Calu3 (cell line): ENCODE measurements around the gene HNRNPF. TPM values are rescaled to one million over a fixed set of nuclear protein-coding genes. Genes with fewer than 3 reads are reported as not detected.

ENCODE experiments used
- BruUV-seq: library from RNA; stranded (reverse); fragments of 400-500 nt; replicated peaks from 2 replicates; lab custom pipeline; 2021; lab: Mats Ljungman, UMichigan
- CTCF ChIA-PET: fragments of 300-600 bp; sonication (Branson Sonifier 250); formaldehyde crosslinking; loops from one replicate; lab custom pipeline; 2022; ENCODE audit warnings: antibody characterized with exemption; lab: Charles Lee
- DNase-seq: peaks from one replicate; pipeline ENCODE4 v3.0.0; 2022
- H3K27ac Mint-ChIP-seq: one replicate; pipeline ENCODE4 v1.8.0; 2022; ENCODE audit warnings: mixed read lengths; ENCODE audit not compliant: unreplicated experiment
- H3K27me3 Mint-ChIP-seq: one replicate; pipeline ENCODE4 v1.8.0; 2022; ENCODE audit warnings: mixed read lengths; ENCODE audit not compliant: unreplicated experiment
- H3K36me3 Mint-ChIP-seq: one replicate; pipeline ENCODE4 v1.8.0; 2022; ENCODE audit warnings: mild to moderate bottlenecking, moderate library complexity, mixed read lengths; ENCODE audit not compliant: insufficient read depth, unreplicated experiment
- H3K4me1 Mint-ChIP-seq: one replicate; pipeline ENCODE4 v1.8.0; 2022; ENCODE audit warnings: mild to moderate bottlenecking, low read depth, mixed read lengths; ENCODE audit not compliant: unreplicated experiment
- H3K4me3 Mint-ChIP-seq: one replicate; pipeline ENCODE4 v1.8.0; 2022; ENCODE audit warnings: mild to moderate bottlenecking, low read depth, moderate library complexity, mixed read lengths; ENCODE audit not compliant: unreplicated experiment
- H3K9me3 Mint-ChIP-seq: one replicate; pipeline ENCODE4 v1.8.0; 2022; ENCODE audit warnings: low read depth, mixed read lengths; ENCODE audit not compliant: unreplicated experiment
- intact Hi-C: fragments of 100-400 bp; cut with micrococcal nuclease; formaldehyde crosslinking; loops from one replicate; pipeline ENCODE4 v1.10.0; 2022; ENCODE audit not compliant: unreplicated experiment
- total RNA-seq: library from RNA; stranded (reverse); gene quantifications from 2 replicates; pipeline ENCODE4 v1.2.3, GENCODE V29; 2022
- TF ChIP-seq, protein P1 (sequence below): fragments of 200-600 bp; IDR thresholded peaks from one replicate; pipeline ENCODE4 v1.8.0; 2022; ENCODE audit warnings: antibody characterized with exemption; ENCODE audit not compliant: unreplicated experiment

HNRNPF gene
- total RNA-seq, 1 experiment from 2014 or later = 256 TPM

DNA sequence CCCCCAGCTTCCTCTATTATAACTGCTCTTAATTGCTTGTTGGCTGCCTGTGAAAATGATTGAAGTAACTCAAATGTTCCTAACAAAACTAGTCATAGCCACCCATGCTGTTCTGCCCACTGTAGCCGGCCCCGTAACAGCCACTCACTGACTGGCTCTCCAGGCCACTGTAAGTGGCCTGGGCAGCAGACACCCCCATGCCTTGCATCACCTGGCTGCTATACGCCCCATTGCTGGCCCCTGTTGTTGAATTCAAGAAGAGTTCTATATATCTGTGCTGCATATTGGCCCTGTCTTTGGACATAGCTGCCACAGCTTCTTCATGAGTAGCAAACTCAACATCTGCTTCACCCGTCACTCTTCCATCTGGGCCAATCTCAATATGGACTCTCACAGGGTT, 22.4 kb downstream of the HNRNPF start:
- TF ChIP-seq, protein P1, sequence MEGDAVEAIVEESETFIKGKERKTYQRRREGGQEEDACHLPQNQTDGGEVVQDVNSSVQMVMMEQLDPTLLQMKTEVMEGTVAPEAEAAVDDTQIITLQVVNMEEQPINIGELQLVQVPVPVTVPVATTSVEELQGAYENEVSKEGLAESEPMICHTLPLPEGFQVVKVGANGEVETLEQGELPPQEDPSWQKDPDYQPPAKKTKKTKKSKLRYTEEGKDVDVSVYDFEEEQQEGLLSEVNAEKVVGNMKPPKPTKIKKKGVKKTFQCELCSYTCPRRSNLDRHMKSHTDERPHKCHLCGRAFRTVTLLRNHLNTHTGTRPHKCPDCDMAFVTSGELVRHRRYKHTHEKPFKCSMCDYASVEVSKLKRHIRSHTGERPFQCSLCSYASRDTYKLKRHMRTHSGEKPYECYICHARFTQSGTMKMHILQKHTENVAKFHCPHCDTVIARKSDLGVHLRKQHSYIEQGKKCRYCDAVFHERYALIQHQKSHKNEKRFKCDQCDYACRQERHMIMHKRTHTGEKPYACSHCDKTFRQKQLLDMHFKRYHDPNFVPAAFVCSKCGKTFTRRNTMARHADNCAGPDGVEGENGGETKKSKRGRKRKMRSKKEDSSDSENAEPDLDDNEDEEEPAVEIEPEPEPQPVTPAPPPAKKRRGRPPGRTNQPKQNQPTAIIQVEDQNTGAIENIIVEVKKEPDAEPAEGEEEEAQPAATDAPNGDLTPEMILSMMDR = no peak
- H3K4me1 Mint-ChIP-seq = peaks cover 50% of the 10 kb centered on the region
- H3K27ac Mint-ChIP-seq = peak overlapping the region; percentile 57
- no peak for DNase-seq
- H3K36me3 Mint-ChIP-seq = peaks cover 73% of the 10 kb centered on the region
- H3K9me3 Mint-ChIP-seq = no peaks in the 10 kb centered on the region
- intact Hi-C loops = no loop called here
- no peak overlapping the region for H3K4me3 Mint-ChIP-seq
- H3K27me3 Mint-ChIP-seq = no peaks in the 10 kb centered on the region
- no TSS peak for BruUV-seq
- CTCF ChIA-PET = interaction anchor here (0.5 kb wide), 1 partner anchor 468 kb away, joined by 4 read pairs; no protein-coding TSS in a partner anchor

DNA sequence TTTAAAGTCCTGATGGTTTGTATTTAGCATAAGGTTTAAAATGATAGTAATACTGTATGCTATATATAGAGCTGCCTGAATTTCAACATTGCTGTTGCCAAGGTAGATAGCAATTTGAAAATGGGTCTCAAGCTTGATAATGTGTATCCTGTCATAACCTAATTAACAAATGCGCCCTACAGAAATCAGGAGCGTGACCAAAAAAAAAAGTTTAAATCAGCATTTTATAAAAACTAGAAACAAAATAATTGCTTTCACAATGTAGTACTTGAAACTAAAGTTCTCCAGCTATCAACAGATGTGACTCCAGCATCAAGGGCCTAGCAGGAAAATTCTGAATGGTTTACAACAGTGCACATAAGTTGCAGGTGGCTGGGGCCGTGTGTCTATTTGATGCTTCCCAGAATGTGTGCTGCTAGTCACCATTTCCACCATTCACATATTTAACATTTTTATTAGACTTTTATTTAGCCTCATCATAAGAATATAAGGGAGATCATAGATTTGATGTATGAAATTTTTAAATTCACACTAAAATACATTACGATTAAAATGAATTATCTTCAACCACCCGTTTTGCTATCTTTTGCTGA, 23.5 kb downstream of the HNRNPF start:
- H3K9me3 Mint-ChIP-seq = no peaks in the 10 kb centered on the region
- intact Hi-C loops = no loop called here
- peak overlapping the region; percentile 15 for H3K27ac Mint-ChIP-seq
- no TSS peak for BruUV-seq
- CTCF ChIA-PET = no interaction called here
- TF ChIP-seq, protein P1 = no peak
- H3K4me1 Mint-ChIP-seq = peaks cover 50% of the 10 kb centered on the region
- no peak for DNase-seq
- H3K27me3 Mint-ChIP-seq = no peaks in the 10 kb centered on the region
- H3K4me3 Mint-ChIP-seq = no peak overlapping the region
- peaks cover 69% of the 10 kb centered on the region for H3K36me3 Mint-ChIP-seq

DNA sequence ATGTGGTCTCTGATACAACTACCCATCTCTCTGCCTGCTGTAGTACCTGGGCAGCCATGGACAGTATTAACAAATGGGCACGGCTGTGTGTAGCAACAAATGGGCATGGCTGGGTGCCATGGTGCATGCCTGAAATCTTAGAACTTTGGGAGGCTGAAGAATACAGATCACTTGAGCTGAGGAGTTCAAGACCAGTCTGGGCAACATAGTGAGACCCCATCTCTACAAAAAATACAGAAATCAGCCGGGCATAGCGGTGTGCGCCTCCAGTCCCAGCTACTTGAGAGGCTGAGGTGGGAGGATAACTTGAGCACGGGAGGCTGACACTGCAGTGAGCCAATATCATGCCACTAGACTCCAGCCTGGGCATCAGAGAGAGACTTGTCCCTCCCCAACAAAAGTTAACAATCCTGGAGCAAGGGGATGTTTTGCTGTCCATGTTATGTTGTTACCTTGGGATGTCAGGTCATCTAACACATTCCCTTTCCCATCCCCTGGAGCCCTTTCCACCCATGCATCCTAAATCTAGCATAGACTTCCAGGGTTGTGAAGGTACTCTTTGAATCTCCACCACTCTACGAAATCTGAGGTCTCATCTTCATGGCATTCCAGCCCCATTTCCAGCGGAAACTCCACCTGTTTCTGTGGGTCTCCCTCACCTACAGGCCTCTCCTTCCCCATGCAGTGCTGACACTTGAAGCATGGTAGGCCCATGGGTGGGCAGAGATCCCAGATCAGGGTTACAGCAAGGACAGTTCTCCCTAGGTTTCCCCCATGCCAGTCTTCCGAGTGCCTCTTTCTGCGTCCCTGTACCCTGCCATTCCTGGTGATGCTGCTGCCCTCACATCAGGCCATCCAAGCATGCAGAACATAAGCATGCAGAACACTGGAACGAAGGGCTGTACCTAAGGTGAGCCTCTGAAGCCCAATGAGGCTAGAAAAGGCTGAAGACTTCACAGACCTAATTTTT, 24.4 kb downstream of the HNRNPF start:
- Mint-ChIP-seq H3K4me1 (peaks cover 41% of the 10 kb centered on the region), H3K4me3 (no peak overlapping the region), H3K27me3 (no peaks in the 10 kb centered on the region), H3K9me3 (no peaks in the 10 kb centered on the region), H3K36me3 (peaks cover 60% of the 10 kb centered on the region), H3K27ac (peak overlapping the region; percentile 15)
- no peak for DNase-seq
- intact Hi-C loops = no loop called here
- CTCF ChIA-PET = no interaction called here
- TF ChIP-seq, protein P1 = no peak
- BruUV-seq = TSS peak; percentile 2

DNA sequence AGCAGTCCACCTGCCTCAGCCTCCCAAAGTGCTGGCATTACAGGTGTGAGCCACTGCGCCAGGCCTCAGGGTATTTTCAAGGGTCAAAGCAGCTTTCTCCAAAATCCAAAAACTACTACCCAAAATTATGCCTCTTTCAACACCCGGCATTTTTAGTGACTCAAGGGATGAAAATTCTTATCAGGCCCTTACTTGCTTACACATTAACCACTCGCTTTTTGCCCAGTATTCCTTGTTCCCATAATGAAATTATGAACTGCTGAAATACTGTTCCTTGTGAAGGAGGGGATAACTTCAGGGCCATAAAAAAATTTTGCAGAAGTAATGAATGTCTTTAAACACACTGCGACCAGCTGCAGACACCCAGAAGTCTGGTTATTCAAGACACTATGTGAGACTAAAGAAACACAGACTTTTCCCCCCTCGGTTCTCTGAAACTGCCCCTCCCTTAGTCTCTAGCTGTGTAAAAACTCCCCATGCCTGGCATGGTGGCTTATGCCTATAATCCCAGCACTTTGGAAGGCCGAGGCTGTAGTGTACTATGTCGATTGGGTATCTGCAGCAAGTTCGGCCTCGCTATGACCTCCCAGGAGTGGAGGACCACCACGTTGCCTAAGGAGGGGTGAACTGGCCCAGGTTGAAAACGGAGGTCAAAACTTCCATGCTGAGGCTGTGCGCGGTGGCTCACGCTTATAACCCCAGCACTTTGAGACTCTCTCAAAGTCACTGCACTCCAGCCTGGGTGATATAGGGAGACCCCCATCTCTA, 25.6 kb downstream of the HNRNPF start:
- Mint-ChIP-seq H3K4me1 (peaks cover 30% of the 10 kb centered on the region), H3K36me3 (peaks cover 48% of the 10 kb centered on the region), H3K4me3 (no peak overlapping the region), H3K9me3 (no peaks in the 10 kb centered on the region), H3K27ac (peak overlapping the region; percentile 15), H3K27me3 (no peaks in the 10 kb centered on the region)
- no TSS peak for BruUV-seq
- no peak for DNase-seq
- TF ChIP-seq, protein P1 = no peak
- intact Hi-C loops = no loop called here
- CTCF ChIA-PET = no interaction called here
